ENCODE measurements around the gene FGF10.

FGF10 gene

GRCh38 chr5:44384816-44385215 lies 4.4 kb downstream of the FGF10 start:
- TF ChIP-seq SIN3A (IDR thresholded peaks at IDR 0.05; ENCODE audit: borderline replicate concordance, insufficient read depth, low read length) (no peak), FOXP2 (optimal IDR thresholded peaks at IDR 0.05; ENCODE audit: borderline replicate concordance, extremely low read depth, extremely low read length, insufficient read depth) (no peak)

DNA sequence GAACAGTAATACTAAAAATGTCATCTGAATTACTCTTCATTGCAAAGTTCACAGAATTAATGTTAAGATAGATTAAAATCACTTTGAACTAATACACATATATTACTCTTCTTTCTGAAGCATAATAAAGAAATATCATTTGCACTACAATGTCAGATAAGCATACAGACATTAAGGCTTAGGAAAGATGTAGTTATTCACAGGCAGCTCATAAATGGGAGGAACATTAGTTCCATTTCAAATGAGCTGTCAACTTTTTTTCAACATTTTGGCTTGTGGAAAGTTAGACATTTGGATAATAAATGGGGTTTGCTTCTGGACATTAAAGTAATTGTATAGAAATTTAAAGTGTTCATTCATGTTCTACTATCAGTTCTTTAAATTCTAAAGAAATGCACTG lies 6.3 kb downstream of the FGF10 start:
- TF ChIP-seq FOXP2 (optimal IDR thresholded peaks at IDR 0.05; ENCODE audit: borderline replicate concordance, extremely low read depth, extremely low read length, insufficient read depth): no peak
- TF ChIP-seq TAF1 (IDR thresholded peaks at IDR 0.05; ENCODE audit: borderline replicate concordance, insufficient read depth, low read length): no peak
- no peak for TF ChIP-seq REST (IDR thresholded peaks at IDR 0.05; ENCODE audit: insufficient read depth in 1 of 2, low read depth in 2 of 2, low read length in 2 of 2)
- TF ChIP-seq POLR2AphosphoS5 (IDR thresholded peaks at IDR 0.05; ENCODE audit: low read depth, low read length): no peak
- no peak for TF ChIP-seq SIN3A (IDR thresholded peaks at IDR 0.05; ENCODE audit: borderline replicate concordance, insufficient read depth, low read length)

DNA sequence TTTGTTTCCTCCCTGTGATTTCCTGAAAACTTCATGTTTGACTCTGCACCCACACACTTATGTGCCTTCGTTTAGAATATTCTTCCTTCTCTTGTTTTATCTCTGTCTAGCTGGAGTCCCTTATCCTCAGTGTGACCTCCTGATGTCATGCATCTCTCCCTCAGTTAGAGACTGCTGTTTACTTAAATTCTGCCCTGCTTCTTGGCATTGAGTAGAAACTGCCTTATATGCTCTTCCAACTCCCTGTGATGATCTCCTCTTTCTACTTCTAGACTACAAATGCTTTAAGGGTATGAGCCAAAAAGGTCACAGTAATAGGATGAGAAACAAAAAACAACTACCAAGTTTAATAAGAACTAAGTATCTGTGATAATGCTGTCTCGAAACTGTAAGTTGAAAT lies 12.2 kb downstream of the FGF10 start:
- TF ChIP-seq POLR2AphosphoS5 (IDR thresholded peaks at IDR 0.05; ENCODE audit: low read depth, low read length) (no peak), TAF1 (IDR thresholded peaks at IDR 0.05; ENCODE audit: borderline replicate concordance, insufficient read depth, low read length) (no peak), REST (IDR thresholded peaks at IDR 0.05; ENCODE audit: insufficient read depth in 1 of 2, low read depth in 2 of 2, low read length in 2 of 2) (no peak), SIN3A (IDR thresholded peaks at IDR 0.05; ENCODE audit: borderline replicate concordance, insufficient read depth, low read length) (no peak), FOXP2 (optimal IDR thresholded peaks at IDR 0.05; ENCODE audit: borderline replicate concordance, extremely low read depth, extremely low read length, insufficient read depth) (no peak)

- TF ChIP-seq REST (IDR thresholded peaks at IDR 0.05; ENCODE audit: insufficient read depth in 1 of 2, low read depth in 2 of 2, low read length in 2 of 2) (no peak), TAF1 (IDR thresholded peaks at IDR 0.05; ENCODE audit: borderline replicate concordance, insufficient read depth, low read length) (no peak), POLR2AphosphoS5 (IDR thresholded peaks at IDR 0.05; ENCODE audit: low read depth, low read length) (no peak), FOXP2 (optimal IDR thresholded peaks at IDR 0.05; ENCODE audit: borderline replicate concordance, extremely low read depth, extremely low read length, insufficient read depth) (no peak), SIN3A (IDR thresholded peaks at IDR 0.05; ENCODE audit: borderline replicate concordance, insufficient read depth, low read length) (no peak)
Observed at GRCh38 chr5:44372028-44372427, 17.2 kb downstream of the FGF10 start.

DNA sequence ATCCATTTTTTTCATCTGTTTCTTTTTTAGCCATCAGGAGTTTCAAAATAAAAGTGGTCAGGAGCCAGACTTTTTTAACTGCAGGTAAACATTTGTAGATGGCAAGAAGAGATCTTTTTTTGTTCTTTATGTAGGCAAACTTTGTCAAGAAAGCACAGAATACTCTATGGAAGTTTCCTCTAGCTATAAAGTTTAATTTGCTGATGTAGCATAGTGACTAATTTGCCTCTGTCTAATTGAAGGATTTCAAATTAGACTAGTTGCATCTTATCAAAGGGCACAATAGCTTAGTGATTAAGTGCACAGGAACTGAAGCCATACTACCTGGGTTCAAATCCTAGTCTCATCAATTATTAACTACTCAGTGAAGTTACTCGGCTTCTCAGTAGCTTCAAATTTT lies 22.0 kb downstream of the FGF10 start:
- TF ChIP-seq FOXP2 (optimal IDR thresholded peaks at IDR 0.05; ENCODE audit: borderline replicate concordance, extremely low read depth, extremely low read length, insufficient read depth) (no peak), POLR2AphosphoS5 (IDR thresholded peaks at IDR 0.05; ENCODE audit: low read depth, low read length) (no peak), SIN3A (IDR thresholded peaks at IDR 0.05; ENCODE audit: borderline replicate concordance, insufficient read depth, low read length) (no peak), REST (IDR thresholded peaks at IDR 0.05; ENCODE audit: insufficient read depth in 1 of 2, low read depth in 2 of 2, low read length in 2 of 2) (no peak)
